GM12878 (cell line): Measurements from ENCODE around the gene WHAMM. TPM values are rescaled to one million over a fixed set of nuclear protein-coding genes. Genes with fewer than 3 reads are reported as not detected.

Experiments used
- ATAC-seq: fragments of 200-7000 bp; cut with Tn5 transposase; 3 replicates; pipeline ENCODE4 v1.9.1; 2020; ENCODE audit warnings: mild to moderate bottlenecking, moderate library complexity
- BruUV-seq: library from RNA; stranded (reverse); fragments of 400-500 nt; replicated peaks from 2 replicates; lab custom pipeline; 2021; lab: Mats Ljungman, UMichigan
- CTCF ChIA-PET: fragments of 300-600 bp; sonication (Branson Sonifier 250); formaldehyde crosslinking; extraction: SDS; loops from one replicate; lab custom pipeline; 2021; ENCODE audit warnings: inconsistent platforms; lab: Yijun Ruan, JAX
- POLR2A ChIA-PET: fragments of 350-600 bp; formaldehyde crosslinking; extraction: SDS; loops from one replicate; lab custom pipeline; 2021; ENCODE audit warnings: inconsistent platforms; lab: Charles Lee
- RAD21 ChIA-PET: fragments of 300-600 bp; sonication (Branson Sonifier 250); formaldehyde crosslinking; loops from one replicate; lab custom pipeline; 2023; ENCODE audit warnings: antibody characterized with exemption; ENCODE audit not compliant: unreplicated experiment; lab: Charles Lee
- SMC1A ChIA-PET: fragments of 300-600 bp; sonication (Branson Sonifier 250); formaldehyde crosslinking; loops from one replicate; lab custom pipeline; 2023; ENCODE audit not compliant: unreplicated experiment, uncharacterized antibody; lab: Charles Lee
- DNase-seq: peaks from one replicate; pipeline ENCODE4 v3.0.0-alpha.2; 2011; ENCODE audit warnings: low read depth, low spot score
- FAIRE-seq: peaks from 3 replicates; lab custom pipeline; 2011; peaks lifted over from hg19 to GRCh38; lab: Jason Lieb, UNC
- H2AFZ ChIP-seq: 2 replicates; pipeline ENCODE4 v1.6.0; 2011; ENCODE audit warnings: low read depth, low read length, control low read depth; ENCODE audit not compliant: control insufficient read depth
- H3K27ac ChIP-seq: 2 replicates; pipeline ENCODE4 v1.5.1; 2011; ENCODE audit warnings: control low read depth; ENCODE audit not compliant: control insufficient read depth, insufficient read depth
- H3K27me3 ChIP-seq, 2 experiments: replicated peaks in 1 of 2; 2 replicates each; pipeline versions ENCODE4 v1.6.0 to v1.6.1; 2011; ENCODE audit warnings: low read length in 1 of 2; ENCODE audit not compliant: control insufficient read depth in 2 of 2, insufficient read depth in 2 of 2
- H3K36me3 ChIP-seq, 2 experiments: 2 replicates each; pipeline ENCODE4 v1.5.1; 2011; ENCODE audit warnings: low read length in 1 of 2; ENCODE audit not compliant: control insufficient read depth in 2 of 2, insufficient read depth in 2 of 2
- H3K4me1 ChIP-seq: 2 replicates; pipeline ENCODE4 v1.6.1; 2011; ENCODE audit warnings: mild to moderate bottlenecking, low read length, moderate library complexity, mixed read lengths; ENCODE audit not compliant: control insufficient read depth, insufficient read depth
- H3K4me2 ChIP-seq: 2 replicates; pipeline ENCODE4 v1.6.0; 2011; ENCODE audit warnings: control low read depth; ENCODE audit not compliant: control insufficient read depth, insufficient read depth
- H3K4me3 ChIP-seq: fragments of 200-600 bp; sonication (generic); 2 replicates; pipeline ENCODE4 v1.5.1; 2016
- H3K79me2 ChIP-seq: 2 replicates; pipeline ENCODE4 v1.6.0; 2011; ENCODE audit warnings: low read length; ENCODE audit not compliant: control insufficient read depth, insufficient read depth
- H3K9ac ChIP-seq: 2 replicates; pipeline ENCODE4 v1.8.0; 2011; ENCODE audit warnings: low read length, control low read depth, mixed read lengths; ENCODE audit not compliant: control insufficient read depth, insufficient read depth
- H3K9me3 ChIP-seq: replicated peaks from 3 replicates; pipeline ENCODE4 v1.5.1; 2011; ENCODE audit warnings: mild to moderate bottlenecking, low read length; ENCODE audit not compliant: control insufficient read depth, insufficient read depth
- H4K20me1 ChIP-seq: 2 replicates; pipeline ENCODE4 v1.6.0; 2011; ENCODE audit not compliant: control insufficient read depth, insufficient read depth
- BMI1 ChIP-seq: fragments of 450-650 bp; IDR thresholded peaks from 2 replicates; pipeline ENCODE4 v1.6.1; 2016; ENCODE audit warnings: mild to moderate bottlenecking, moderate library complexity, borderline replicate concordance
- CBFB ChIP-seq: IDR thresholded peaks from 2 replicates; pipeline ENCODE4 v1.6.1; 2016; ENCODE audit warnings: antibody characterized with exemption, low read depth
- E2F4 ChIP-seq: IDR thresholded peaks from 2 replicates; pipeline ENCODE4 v1.6.1; 2012; ENCODE audit warnings: low read depth, low read length, improper control_type of control experiment
- ESRRA ChIP-seq: IDR thresholded peaks from 2 replicates; pipeline ENCODE4 v1.6.1; 2012; ENCODE audit warnings: mild to moderate bottlenecking, low read length, improper control_type of control experiment
- HDAC2 ChIP-seq: fragments of 200-600 bp; sonication (generic); IDR thresholded peaks from 2 replicates; pipeline ENCODE4 v1.6.1; 2017
- NBN ChIP-seq: fragments of 450-650 bp; IDR thresholded peaks from 2 replicates; pipeline ENCODE4 v1.6.1; 2016
- NRF1 ChIP-seq: conservative IDR thresholded peaks from 2 replicates; pipeline ENCODE4 v1.6.1; 2011; ENCODE audit warnings: mild to moderate bottlenecking, low read depth, low read length, improper control_type of control experiment
- TCF7 ChIP-seq: IDR thresholded peaks from 2 replicates; pipeline ENCODE4 v1.6.1; 2014; ENCODE audit warnings: antibody characterized with exemption, borderline replicate concordance
- WGBS: methylation state at CpG from one replicate; pipeline ENCODE4 v1.1.6; 2016; ENCODE audit warnings: low lambda C conversion rate; ENCODE audit not compliant: insufficient replicate concordance, insufficient coverage; ENCODE audit errors: missing lambda C conversion rate; 5-methylcytosine and 5-hydroxymethylcytosine counted together
- in situ Hi-C: fragments of 300-500 bp; cut with MboI; formaldehyde crosslinking; loops from 9 replicates; pipeline ENCODE4 v1.14.3; 2018; ENCODE audit warnings: mixed read lengths
- intact Hi-C: fragments of 100-400 bp; cut with micrococcal nuclease; formaldehyde crosslinking; loops from one replicate; pipeline ENCODE4 v1.14.2; 2022; ENCODE audit not compliant: unreplicated experiment
- polyA plus RNA-seq, 11 experiments: library from polyadenylated mRNA; depleted of rRNA in 4 of 11; unstranded in 6 of 11; stranded (reverse) in 5 of 11; fragments of >200 nt; fragmentation: Nextera tagmentation in 4 of 11; fragmentation: Illumina TruSeq in 1 of 11; extraction: Ambion mirVana in 4 of 11; extraction: Trizol in 1 of 11; gene quantifications; 1 replicate in 1 of 11; 2 replicates in 10 of 11; pipeline versions ENCODE4 v1.2.1 to v1.2.3, GENCODE V29; 2011 to 2016; ENCODE audit warnings: inconsistent platforms in 2 of 11, missing spikeins in 2 of 11, low read depth in 1 of 11
- total RNA-seq, 4 experiments: library from RNA; depleted of rRNA in 3 of 4; stranded (reverse); fragments of >200 nt in 3 of 4; fragmentation: Illumina TruSeq in 1 of 4; extraction: Trizol in 1 of 4; gene quantifications; 2 replicates each; pipeline versions ENCODE4 v1.2.1 to v1.2.3, GENCODE V29; 2013 to 2021

WHAMM gene
- total and polyA plus RNA-seq, 10 of the 15 experiments (the other 5 are each of a cell fraction or from before 2014, with no cell fraction given): 0.87 to 6.7 (median 2.5) TPM

DNA sequence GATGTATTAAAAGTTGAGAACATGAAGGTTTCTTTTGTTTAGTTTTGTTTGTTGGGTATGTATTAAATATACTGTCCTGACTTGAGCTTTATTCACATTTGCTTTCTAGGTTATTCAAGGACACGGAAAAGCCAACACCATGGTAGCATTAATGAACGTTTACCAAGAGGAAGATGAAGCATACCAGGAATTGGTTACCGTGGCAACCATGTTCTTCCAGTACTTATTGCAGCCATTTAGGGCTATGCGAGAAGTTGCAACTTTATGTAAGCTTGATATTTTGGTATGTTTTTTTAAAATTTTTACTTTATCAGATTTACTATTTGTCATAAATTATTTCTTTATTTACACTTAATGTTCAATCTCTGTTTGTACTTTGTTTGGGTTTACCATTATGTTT lies 3.6 kb downstream of the WHAMM start:
- Histone ChIP-seq H3K4me2 (peak overlapping the region; percentile 59; the same call in 1 of the 2 replicates), H3K27ac (no peak overlapping the region), H4K20me1 (no peaks in the 10 kb centered on the region), H3K27me3 (no peaks in the 10 kb centered on the region), H3K9ac (no peak overlapping the region), H2AFZ (no peak overlapping the region), H3K4me1 (peaks cover 7% of the 10 kb centered on the region), H3K4me3 (no peak overlapping the region), H3K9me3 (no peaks in the 10 kb centered on the region), H3K36me3 (peaks cover 2 to 23% of the 10 kb centered on the region in 2 experiments), H3K79me2 (peaks cover 33% of the 10 kb centered on the region)
- in situ Hi-C loops: no loop called here
- no TSS peak for BruUV-seq
- ChIA-PET POLR2A (interaction anchor here (0.6 to 1.3 kb wide), 6 partner anchors 8 to 396 kb away, joined by 3 to 6 read pairs (median 4); partner anchors contain the start of gene RPS17), RAD21 (interaction anchor here (3.1 kb wide), 1 partner anchor 19 kb away, joined by 19 read pairs; no protein-coding TSS in a partner anchor), CTCF (interaction anchor here (1.1 to 2.8 kb wide), 5 partner anchors 17 to 273 kb away, joined by 3 to 10 read pairs (median 5); partner anchors contain the start of gene RPS17)
- no peak for DNase-seq
- 81% methylated on average over 4 of the region's 4 CpGs for WGBS
- TF ChIP-seq E2F4 (no peak), ESRRA (no peak), HDAC2 (no peak), CBFB (no peak), NRF1 (no peak), NBN (no peak), TCF7 (no peak), BMI1 (peak; percentile 74)
- TF ChIP-seq, all 136 proteins: peak for 1
- intact Hi-C loops: loop anchor here (5.0 to 10.0 kb wide), 2 partner anchors 174 to 392 kb away; partner anchors contain the start of genes HDGFL3 and RAMAC
- ATAC-seq (no peak), FAIRE-seq (no peak)
- SMC1A ChIA-PET: interaction anchor here (0.9 to 6.3 kb wide), 5 partner anchors 17 to 254 kb away, joined by 3 to 39 read pairs (median 4); no protein-coding TSS in a partner anchor
